Measurements from ENCODE around the gene IFT27.

- TF ChIP-seq POLR2A (IDR thresholded peaks at IDR 0.05) (no peak), POLR2AphosphoS5 (IDR thresholded peaks at IDR 0.05) (no peak)
Observed at GRCh38 chr22:36770513-36771231, 5.2 kb downstream of the IFT27 start.

Data from transverse colon (tissue), 3 donors.